ENCODE measurements around the gene NGEF.
"Not testable (repeated sequence)": the region's sequence is repeated elsewhere in the genome, so short reads cannot be mapped to it uniquely, and the experiment has no call there.

Gene NGEF

DNA sequence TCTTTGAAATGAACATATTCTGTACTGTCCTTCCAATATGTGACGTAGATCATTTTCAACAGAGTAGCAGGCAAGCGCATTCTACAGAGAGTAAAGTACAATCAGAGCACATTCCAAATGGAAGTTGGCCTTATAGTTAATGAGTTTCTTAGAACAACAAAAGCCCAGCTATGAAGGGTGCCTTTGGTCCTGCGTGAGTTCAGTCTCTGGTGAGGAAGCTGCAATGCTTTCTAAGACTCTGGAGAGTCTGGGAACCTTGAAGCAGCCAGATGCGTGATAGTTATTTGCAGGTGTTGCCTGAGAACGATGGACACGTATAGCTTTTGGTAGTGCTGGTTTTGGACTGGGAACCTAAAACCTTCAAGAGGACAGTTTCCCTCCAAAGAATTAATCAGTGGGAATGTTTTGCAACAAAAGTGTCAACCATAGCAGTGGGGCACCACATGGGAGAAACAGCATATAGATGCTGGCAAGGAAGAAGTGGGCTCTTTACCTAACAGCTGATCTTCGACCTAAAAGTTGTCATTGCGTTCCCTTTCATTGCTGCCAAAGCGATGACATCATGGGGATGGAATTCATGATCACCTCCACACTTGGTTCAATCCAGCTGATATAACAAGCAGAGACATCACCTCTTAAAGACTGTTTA lies 152.3 kb downstream of the NGEF start:
- no peak for DNase-seq

DNA sequence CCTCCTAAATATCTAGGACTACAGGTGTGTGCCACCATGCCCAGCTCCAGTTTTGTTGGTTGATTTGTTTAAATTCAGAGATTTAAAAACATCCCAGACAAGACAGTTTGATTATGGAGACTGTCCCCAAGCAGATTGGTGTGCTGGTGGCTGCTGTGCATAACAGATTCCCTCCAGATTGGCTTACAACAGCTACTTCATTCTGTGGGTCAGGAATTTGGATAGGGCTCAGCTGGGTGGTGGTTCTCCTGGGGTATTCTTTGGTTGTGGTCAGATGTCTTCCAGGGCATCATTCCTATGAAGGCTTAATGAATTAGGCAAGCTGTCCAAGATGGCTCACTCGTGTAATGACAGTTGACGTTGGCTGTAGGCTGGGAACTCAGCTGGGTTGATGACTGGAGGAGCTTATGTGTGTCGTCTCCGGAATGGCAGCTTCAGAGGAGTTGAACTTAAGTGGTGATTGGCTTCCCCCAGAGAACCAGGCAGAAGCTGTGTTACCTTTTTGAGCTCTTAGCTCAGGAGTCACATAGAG lies 153.6 kb downstream of the NGEF start:
- no peak for DNase-seq

- DNase-seq, result no peak
Observed at GRCh38 chr2:232857158-232857563, 155.9 kb downstream of the NGEF start.

DNA sequence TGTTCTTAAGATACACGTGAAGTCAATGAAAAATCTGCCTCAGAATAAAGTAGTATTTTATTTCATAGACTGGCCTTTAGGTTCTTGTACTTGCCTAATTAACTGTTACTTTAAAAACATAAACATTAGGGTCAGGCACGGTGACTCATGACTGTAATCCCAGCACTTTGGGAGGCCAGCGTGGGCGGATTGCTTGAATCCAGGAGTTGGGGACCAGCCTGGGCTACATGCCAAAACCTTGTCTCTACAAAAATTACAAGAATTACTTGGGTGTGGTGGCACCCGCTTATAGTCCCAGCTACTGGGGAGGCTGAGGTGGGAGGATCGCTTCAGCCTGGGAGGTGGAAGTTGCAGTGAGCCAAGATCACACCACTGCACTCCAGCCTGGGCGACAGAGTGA lies 159.0 kb downstream of the NGEF start:
- no peak for DNase-seq

- DNase-seq, result no peak
Observed at GRCh38 chr2:232852676-232853075, 160.4 kb downstream of the NGEF start.

GRCh38 chr2:232852081-232852480 lies 161.0 kb downstream of the NGEF start:
- DNase-seq, result not testable (repeated sequence)

- DNase-seq, result no peak
Observed at GRCh38 chr2:232850039-232850438, 163.0 kb downstream of the NGEF start.

DNA sequence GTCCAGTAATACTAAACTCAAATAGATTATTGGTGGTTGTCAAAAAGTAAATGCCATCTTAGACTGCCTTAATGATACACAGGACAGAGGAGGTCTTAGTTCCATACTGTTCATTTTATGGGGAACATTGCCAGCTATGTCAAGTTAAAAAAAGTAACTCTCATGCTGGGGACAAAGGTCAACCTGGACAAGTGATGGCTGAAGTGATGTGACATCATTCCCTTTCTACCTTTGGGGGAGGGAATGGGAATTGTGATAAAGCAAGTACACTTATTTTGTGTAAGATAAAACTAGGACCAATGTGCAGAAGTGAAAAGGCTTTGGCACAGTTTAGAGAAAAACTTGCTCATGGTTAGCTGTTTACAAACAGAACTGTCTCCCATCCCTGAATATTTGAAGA lies 167.0 kb downstream of the NGEF start:
- DNase-seq, result no peak

DNA sequence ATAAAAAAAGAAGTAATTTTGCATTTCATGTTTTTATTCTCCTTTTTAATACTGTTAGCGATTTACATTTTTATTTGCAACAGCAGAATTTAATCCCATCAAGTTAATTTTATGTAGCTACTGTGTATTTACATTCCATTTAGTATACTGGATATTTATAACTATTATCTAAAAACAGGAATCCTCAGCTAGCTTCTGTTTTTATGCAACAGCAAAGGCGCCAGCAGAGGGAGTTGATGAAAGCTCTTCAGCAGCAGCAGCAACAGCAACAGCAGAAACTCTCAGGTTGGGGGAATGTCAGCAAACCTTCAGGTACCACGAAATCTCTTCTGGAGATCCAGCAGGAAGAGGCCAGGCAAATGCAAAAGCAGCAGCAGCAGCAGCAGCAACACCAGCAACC lies 169.2 kb downstream of the NGEF start:
- no peak for DNase-seq

DNA sequence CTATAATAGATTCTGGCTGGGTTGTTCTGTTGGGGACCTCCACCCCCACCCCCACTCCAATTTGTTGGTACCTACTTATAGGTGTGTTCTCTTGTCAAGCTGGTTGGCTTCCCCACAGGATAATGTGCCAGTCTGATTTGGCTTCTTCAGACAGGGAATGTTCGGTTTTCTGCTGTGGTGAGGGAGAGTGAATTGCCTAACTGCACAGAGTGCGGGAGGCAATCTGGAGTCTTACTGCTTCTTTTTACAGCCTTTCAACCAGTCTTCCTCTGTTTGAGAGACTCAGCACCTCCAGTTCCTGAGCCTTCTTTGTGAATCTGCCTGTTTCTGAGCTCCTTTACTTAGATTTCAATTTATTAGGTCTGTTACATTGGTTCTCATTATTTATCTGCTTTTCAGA lies 170.4 kb downstream of the NGEF start:
- no peak for DNase-seq

GRCh38 chr2:232839411-232840079 lies 173.5 kb downstream of the NGEF start:
- peak; percentile 46 for DNase-seq

DNA sequence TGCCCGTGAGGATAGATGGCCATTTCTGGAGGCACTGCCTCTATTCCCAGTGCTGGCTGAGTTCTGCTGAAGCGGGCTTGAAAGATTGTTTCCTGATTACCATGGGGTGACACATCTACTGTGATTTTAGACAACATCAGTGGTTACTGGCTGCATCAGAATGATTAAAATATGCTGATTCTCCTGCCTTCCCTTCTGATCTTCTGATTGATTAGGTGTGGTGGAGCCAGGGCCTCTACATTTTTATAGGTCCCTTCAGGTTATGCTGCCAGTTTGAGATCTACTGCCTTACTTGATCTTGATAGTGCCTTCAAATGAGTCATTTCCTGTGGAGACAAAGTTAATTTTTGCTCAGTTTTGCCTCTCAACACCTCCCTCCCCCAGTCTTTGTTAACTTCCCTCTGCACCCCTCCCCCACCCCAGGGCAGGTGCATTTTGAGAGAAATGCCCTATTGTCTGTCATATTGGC lies 174.6 kb downstream of the NGEF start:
- peak; percentile 43 for DNase-seq

DNA sequence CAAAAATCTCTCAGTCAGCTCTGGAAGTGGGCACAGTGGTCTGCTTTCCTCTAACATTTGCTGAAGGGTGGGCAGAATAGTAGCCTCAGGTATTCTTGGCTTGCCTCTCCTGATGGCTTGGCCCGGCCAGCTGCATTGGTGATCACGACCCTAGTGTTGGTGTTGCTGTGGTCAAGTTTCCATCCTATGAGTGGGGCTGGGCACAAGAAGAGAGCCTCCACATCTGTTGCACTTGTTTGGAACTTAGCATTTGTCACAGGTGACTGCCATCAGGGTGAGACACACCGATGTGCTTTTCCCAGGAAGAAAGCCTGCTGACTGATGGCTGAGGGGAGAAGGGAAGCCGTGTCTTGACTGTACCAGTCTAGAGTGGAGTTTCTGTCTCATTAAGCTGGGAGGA lies 176.1 kb downstream of the NGEF start:
- DNase-seq, result no peak

- DNase-seq, result no peak
Observed at GRCh38 chr2:232835687-232836208, 177.3 kb downstream of the NGEF start.

DNA sequence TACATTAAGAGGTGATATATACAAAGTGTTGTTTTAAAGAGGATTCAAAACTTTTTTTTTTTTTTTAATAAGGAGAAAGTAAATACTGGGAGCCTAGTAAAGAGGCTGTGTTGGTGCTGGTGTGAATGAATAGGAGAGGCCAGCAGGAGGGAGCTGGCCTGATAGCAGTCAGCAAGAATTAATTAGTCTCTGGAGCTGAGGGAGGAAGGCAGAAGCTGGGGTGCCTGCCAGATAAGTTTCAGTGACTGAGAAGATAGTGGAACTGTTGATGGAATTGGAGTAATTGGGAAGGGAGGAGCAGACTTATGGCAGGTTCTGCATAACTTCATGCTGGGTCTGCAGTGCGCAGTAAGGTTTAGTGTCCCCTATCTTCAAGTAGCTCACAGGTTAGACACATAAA lies 179.2 kb downstream of the NGEF start:
- DNase-seq, result no peak

DNA sequence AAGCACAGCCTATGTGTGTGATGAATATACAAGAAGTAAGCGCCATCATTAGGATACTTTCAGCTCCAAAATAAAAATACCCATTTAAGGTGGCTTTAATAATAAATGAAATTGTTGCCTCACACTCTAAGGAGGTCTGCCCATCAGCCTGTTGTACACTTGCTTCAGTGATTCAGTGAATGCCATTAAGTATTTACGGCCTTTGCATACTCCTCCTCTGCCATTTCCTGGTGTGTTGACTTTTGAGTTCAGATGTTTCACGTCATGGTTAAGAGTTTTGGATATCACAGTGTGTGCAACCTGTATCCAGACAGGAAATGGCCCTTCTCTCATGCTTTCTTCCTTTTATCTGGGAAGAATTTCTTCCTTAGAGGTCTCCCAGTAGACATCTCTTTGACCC lies 181.6 kb downstream of the NGEF start:
- no peak for DNase-seq

DNA sequence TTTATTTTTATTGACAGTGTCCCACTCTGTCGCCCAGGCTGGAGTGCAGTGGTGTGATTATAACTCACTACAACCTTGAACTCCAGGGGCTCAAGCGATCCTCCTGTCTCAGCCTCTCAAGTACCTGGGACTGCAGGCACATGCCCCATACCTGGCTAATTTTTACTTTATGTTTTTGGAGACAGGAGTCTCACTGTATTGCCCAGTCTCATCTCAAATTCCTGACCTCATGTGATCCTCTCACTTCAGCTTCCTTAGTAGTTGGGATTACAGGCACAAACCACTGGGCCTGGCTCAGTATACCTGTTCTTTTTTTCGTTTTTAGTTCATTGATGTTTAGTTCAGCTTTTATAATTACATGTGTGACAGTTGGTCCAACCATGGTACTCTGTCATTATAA lies 183.1 kb downstream of the NGEF start:
- DNase-seq, result no peak
